Heart left ventricle (tissue), 16 donors: ENCODE data around the gene PTPRN2. TPM values are rescaled to one million over a fixed set of nuclear protein-coding genes. Genes with fewer than 3 reads are reported as not detected.

Experiments used
- ATAC-seq, 4 donors: fragments of 200-7000 bp; cut with Tn5 transposase; one replicate each; pipeline ENCODE4 v1.9.1; 2020 to 2022; ENCODE audit warnings: moderate library complexity in 4 of 4, mild to moderate bottlenecking in 3 of 4, moderate number of reproducible peaks in 1 of 4
- DNase-seq, 5 donors: peaks; one replicate each; pipeline ENCODE4 v3.0.0-alpha.2; 2020
- H3K27ac ChIP-seq, 12 donors: fragments of 200-600 bp; sonication (generic) in 4 of 12; one replicate each; pipeline versions ENCODE4 v1.5.0 to v1.8.0; 2016 to 2022; ENCODE audit warnings: mild to moderate bottlenecking in 2 of 12
- H3K27me3 ChIP-seq, 9 donors: fragments of 200-600 bp; sonication (generic) in 2 of 9; one replicate each; pipeline versions ENCODE4 v1.5.1 to v1.8.0; 2016 to 2022; ENCODE audit warnings: mild to moderate bottlenecking in 3 of 9
- H3K36me3 ChIP-seq, 9 donors: fragments of 200-600 bp; sonication (generic) in 2 of 9; one replicate each; pipeline versions ENCODE4 v1.5.0 to v1.8.0; 2018 to 2022; ENCODE audit warnings: mild to moderate bottlenecking in 2 of 9
- H3K4me1 ChIP-seq, 12 donors: fragments of 200-600 bp; sonication (generic) in 4 of 12; one replicate each; pipeline versions ENCODE4 v1.5.0 to v1.8.0; 2016 to 2022; ENCODE audit warnings: mild to moderate bottlenecking in 3 of 12
- H3K4me3 ChIP-seq, 12 donors: fragments of 200-600 bp; sonication (generic) in 4 of 12; one replicate each; pipeline versions ENCODE4 v1.5.0 to v1.8.0; 2017 to 2022; ENCODE audit warnings: mild to moderate bottlenecking in 9 of 12, moderate library complexity in 4 of 12
- H3K9me3 ChIP-seq, 12 donors: fragments of 200-600 bp; sonication (generic) in 4 of 12; one replicate each; pipeline versions ENCODE4 v1.5.0 to v1.8.0; 2016 to 2022; ENCODE audit warnings: mild to moderate bottlenecking in 1 of 12
- CTCF ChIP-seq, 12 donors: fragments of 200-600 bp; sonication (generic) in 4 of 12; IDR thresholded peaks; one replicate each; pipeline versions ENCODE4 v1.5.0 to v1.8.0; 2018 to 2022; ENCODE audit warnings: antibody characterized with exemption in 12 of 12, mild to moderate bottlenecking in 5 of 12
- POLR2A ChIP-seq, 2 donors: fragments of 450-650 bp; IDR thresholded peaks; one replicate each; pipeline ENCODE4 v1.6.1; 2017; ENCODE audit warnings: antibody characterized with exemption in 2 of 2, mild to moderate bottlenecking in 2 of 2, moderate library complexity in 2 of 2
- WGBS, 4 donors: extraction: QIAGEN DNeasy Blood & Tissue Kit in 2 of 4; methylation state at CpG; one replicate each; pipeline versions ENCODE4 v1.1.5 to v1.1.7; 2013 to 2018; 5-methylcytosine and 5-hydroxymethylcytosine counted together
- intact Hi-C, 10 donors: fragments of 100-400 bp; cut with DNase I; formaldehyde crosslinking; loops; one replicate each; pipeline versions ENCODE4 v1.11.1 to v1.14.2; 2022
- polyA plus RNA-seq, 2 donors: library from polyadenylated mRNA; stranded (reverse); fragments of 200-250 nt; gene quantifications; one replicate each; pipeline ENCODE4 v1.2.3, GENCODE V29; 2013
- total RNA-seq, 9 donors: library from RNA; depleted of rRNA in 2 of 9; stranded (reverse); fragments of >200 nt in 2 of 9; fragmentation: NEBNext Ultra II Directional in 3 of 9; extraction: Animal tissue kit (Norgen Biotek cat#: 25700) in 3 of 9; gene quantifications; one replicate each; pipeline versions ENCODE4 v1.1.0 to v1.2.4, GENCODE V29; 2016 to 2023
- donor health status: ischemic (EF 13 %, LVEDD 7.1; RV severe dilation, severe dysfunction).
- donor health status: healthy with polysubstance abuse.
- donor health status: DM: no; HTN: yes; CAD: no.
- donor health status: DM: no; HTN: no; CAD: no.
- donor health status: ischemic (EF 25% LVEDD 6.9; RV normal size, moderate dysfunction).
- donor health status: ischemic (EF 25% LVEDD 5.7; RV mildly dilated, moderate dysfunction).
- donor health status: healthy.
- donor health status: DM: yes; HTN: yes; CAD: no.
- donor health status: ischemic (EF 35%, LVEDD 5.7; RV mildly dilated, moderate dysfunction).
- donor health status: nonischemic (EF 11% LVEDD 7.7; RV severe dilation, severe dysfunction).
- donor health status: DM: yes; HTN: yes; CAD: no.
- donor health status: PGD.
- donor health status: ischemic (EF 29% LVEDD 5.4; RV normal size, mild dysfunction).
- donor health status: nonischemic (EF 23%, LVEDD 6.1; RV moderate dilation, normal function).

Gene PTPRN2
- total and polyA plus RNA-seq, 11 donors: 0.61 to 2.3 (median 1.3) TPM

GRCh38 chr7:157831143-157831905 lies 756.3 kb downstream of the PTPRN2 start:
- DNase-seq (peak in 2 of 5 donors; percentile 14 to 45), ATAC-seq (no peak)
- Histone ChIP-seq H3K36me3 (no peaks in the 10 kb centered on the region), H3K4me1 (no peaks in the 10 kb centered on the region), H3K9me3 (no peaks in the 10 kb centered on the region), H3K27me3 (peaks cover 0 to 6% (median 0%) of the 10 kb centered on the region in 9 donors), H3K4me3 (no peak overlapping the region), H3K27ac (no peak overlapping the region)
- intact Hi-C loops: no loop called here
- TF ChIP-seq POLR2A (IDR thresholded peaks at IDR 0.05) (no peak), CTCF (IDR thresholded peaks at IDR 0.05) (no peak)
- 74 to 79% (median 76%) methylated on average over 14 to 18 of the region's 18 CpGs for WGBS, 4 donors

- H3K27ac ChIP-seq: no peak overlapping the region
These were observed 757.3 kb downstream of the PTPRN2 start for GRCh38 chr7:157830331-157830730.

GRCh38 chr7:157829491-157829890 lies 758.1 kb downstream of the PTPRN2 start:
- intact Hi-C loops: no loop called here
- Histone ChIP-seq H3K9me3 (no peaks in the 10 kb centered on the region), H3K36me3 (no peaks in the 10 kb centered on the region), H3K27ac (no peak overlapping the region), H3K4me1 (no peaks in the 10 kb centered on the region), H3K27me3 (peaks cover 0 to 6% (median 0%) of the 10 kb centered on the region in 9 donors), H3K4me3 (no peak overlapping the region)
- no peak for ATAC-seq
- WGBS, 4 donors: 83 to 85% (median 84%) methylated on average over 14 to 15 of the region's 15 CpGs
- DNase-seq: no peak
- TF ChIP-seq CTCF (IDR thresholded peaks at IDR 0.05): no peak
- no peak for TF ChIP-seq POLR2A (IDR thresholded peaks at IDR 0.05)

More at GRCh38 chr7:157830331-157830730, 757.3 kb downstream of the PTPRN2 start:
- Histone ChIP-seq H3K4me1 (no peaks in the 10 kb centered on the region), H3K36me3 (no peaks in the 10 kb centered on the region), H3K27me3 (peaks cover 0 to 6% (median 0%) of the 10 kb centered on the region in 9 donors), H3K9me3 (no peaks in the 10 kb centered on the region), H3K4me3 (no peak overlapping the region)
- intact Hi-C loops: no loop called here
- TF ChIP-seq CTCF (IDR thresholded peaks at IDR 0.05): no peak
- TF ChIP-seq POLR2A (IDR thresholded peaks at IDR 0.05): no peak
- WGBS, 4 donors: 74 to 85% (median 81%) methylated on average over 4 to 13 of the region's 13 CpGs
- peak in 1 of 5 donors; percentile 14 for DNase-seq
- ATAC-seq: no peak

GRCh38 chr7:157828881-157829280 lies 758.7 kb downstream of the PTPRN2 start:
- TF ChIP-seq CTCF (IDR thresholded peaks at IDR 0.05) (no peak), POLR2A (IDR thresholded peaks at IDR 0.05) (no peak)
- 92 to 96% (median 93%) methylated on average over 14 of the region's 14 CpGs for WGBS, 4 donors
- DNase-seq (no peak), ATAC-seq (no peak)
- Histone ChIP-seq H3K27me3 (peaks cover 0 to 6% (median 0%) of the 10 kb centered on the region in 9 donors), H3K9me3 (no peaks in the 10 kb centered on the region), H3K4me1 (no peaks in the 10 kb centered on the region), H3K27ac (no peak overlapping the region), H3K36me3 (no peaks in the 10 kb centered on the region), H3K4me3 (no peak overlapping the region)
- intact Hi-C loops: no loop called here
